22Rv1 (cell line): ENCODE results near the gene KIRREL1.

Experiments used
- CTCF ChIP-seq: fragments of 450-650 bp; IDR thresholded peaks from 2 replicates; pipeline ENCODE4 v1.5.1; 2017; ENCODE audit warnings: mild to moderate bottlenecking
- ZFX ChIP-seq: fragments of 450-650 bp; IDR thresholded peaks from 2 replicates; pipeline ENCODE4 v1.6.1; 2017; ENCODE audit warnings: antibody characterized with exemption, borderline replicate concordance

GRCh38 chr1:158148468-158148867, 155.0 kb downstream of the KIRREL1 start:
- TF ChIP-seq CTCF: no peak
- TF ChIP-seq ZFX: no peak
